Amygdala (tissue), 56 donors: ENCODE data around the gene BMP6.

ENCODE experiments used
- DNase-seq, 56 donors: peaks; one replicate each; lab custom pipeline; 2025; lab: John Stamatoyannopoulos, UW

Gene BMP6

DNA sequence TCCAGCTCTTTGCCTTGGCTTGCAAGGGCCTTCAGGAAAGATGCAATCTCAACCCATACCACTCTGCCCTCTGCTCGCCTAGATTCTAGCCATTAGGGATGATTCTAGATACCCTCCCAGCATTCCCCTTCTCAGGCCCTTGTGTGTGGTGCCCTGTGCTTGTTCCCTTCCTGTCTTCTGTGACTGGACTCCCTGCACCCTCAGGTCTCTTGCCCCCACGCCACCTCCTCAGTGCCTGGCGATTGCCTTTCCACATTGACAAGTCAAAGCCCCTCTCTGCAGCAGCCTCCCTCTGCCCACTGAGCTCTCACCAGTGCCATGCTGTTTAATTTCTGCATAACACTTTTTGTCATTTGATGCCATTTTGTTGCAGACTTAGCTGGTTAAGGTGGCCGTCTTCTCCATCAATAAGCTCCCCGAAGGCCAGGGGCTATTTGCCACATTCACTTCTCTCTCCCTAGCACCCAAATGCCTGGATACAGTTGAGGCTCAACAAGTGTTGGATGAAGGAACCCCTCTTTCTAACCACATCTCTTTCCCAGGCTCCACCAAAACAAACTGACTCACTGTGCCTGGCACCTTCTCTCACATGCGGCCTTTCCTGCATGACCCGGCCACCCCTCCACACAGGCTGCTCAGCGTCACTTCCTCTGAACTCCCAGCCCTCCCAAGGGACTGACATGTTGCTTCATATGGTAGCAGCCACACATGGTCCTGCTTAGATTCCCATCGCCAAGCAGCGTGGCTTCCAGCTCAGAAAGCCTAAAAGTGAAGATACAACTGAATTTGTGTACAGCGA, 189.3 kb downstream of the BMP6 start:
- no peak for DNase-seq

DNA sequence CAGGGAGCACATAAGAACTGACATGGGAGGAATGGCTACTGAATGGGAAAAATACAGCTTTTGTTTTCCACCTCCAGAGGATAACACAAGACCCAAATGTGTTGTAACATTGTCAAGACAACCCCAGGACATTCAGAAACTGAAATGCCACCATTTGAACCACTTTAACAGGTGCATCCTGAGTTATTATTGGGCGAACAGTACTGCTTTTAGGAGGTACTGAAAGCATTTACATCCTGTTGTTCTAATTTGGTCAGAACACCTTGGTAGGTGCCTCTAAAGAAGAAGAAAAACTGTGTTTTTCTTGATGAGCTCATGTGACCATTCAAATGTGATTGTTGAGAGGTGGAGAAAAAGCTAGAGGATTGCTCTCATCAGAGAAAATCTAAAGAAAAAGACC, 191.1 kb downstream of the BMP6 start:
- DNase-seq = no peak

DNA sequence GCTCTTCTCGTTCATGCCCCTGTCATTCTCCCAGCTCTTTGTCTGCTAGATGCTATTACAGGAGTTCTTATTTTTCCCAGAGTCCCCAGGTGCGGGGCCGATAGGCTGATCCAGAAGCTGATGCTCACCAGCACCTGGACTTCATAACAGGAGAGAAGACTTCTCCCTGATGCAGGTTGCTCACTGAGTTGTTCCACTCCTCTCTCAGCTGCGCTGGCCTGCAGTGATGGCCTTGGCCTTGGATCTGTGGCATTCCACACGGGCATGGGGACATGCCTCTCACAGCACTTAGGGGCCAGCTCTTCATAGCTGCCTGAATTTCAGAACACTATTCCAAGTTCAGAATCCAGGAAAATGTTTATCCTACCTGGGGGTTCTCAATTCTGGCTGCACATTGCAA, 191.8 kb downstream of the BMP6 start:
- no peak for DNase-seq

GRCh38 chr6:7918403-7918802, 192.5 kb downstream of the BMP6 start:
- no peak for DNase-seq

DNA sequence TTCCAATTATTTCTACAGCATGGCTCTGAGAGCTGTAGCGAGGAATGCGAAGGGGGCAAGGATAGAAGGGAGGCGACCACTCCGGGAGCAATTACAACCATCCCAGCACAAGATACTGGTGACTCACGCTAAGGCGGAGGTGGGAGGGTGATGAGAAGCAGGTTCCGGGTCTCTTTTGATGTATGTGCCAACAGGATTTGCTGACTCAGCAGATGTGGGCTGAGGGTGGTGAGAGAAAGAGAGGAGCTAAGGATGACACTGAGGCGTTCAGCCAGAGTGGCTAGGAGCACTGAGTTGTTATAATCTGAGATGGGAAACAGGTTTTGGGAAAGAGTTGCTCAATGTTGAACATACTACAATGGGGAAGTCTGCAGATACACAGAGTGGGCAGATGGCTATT, 194.0 kb downstream of the BMP6 start:
- no peak for DNase-seq

DNA sequence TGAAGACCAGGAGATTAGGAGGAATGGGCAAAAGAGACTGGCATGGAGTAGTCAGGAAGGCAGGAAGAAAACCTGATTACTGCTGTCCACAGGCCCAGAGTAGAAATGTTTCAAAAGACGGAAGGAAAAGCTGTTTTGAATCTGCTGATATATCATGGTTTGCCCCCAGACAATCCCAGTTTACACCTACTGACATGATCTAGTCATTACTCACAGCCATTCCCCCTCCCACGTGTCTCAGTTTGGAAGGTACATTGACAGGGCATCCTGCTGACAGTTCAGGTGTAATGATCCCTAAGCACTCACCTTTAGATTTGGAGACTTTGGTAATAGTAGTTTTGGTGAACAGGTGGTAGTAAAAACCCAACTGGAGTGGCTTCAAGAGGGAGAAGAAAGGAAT, 194.5 kb downstream of the BMP6 start:
- DNase-seq = no peak

GRCh38 chr6:7921046-7921445, 195.1 kb downstream of the BMP6 start:
- no peak for DNase-seq

- no peak for DNase-seq
These were observed 195.8 kb downstream of the BMP6 start for GRCh38 chr6:7921632-7922092.

GRCh38 chr6:7922596-7922995, 196.7 kb downstream of the BMP6 start:
- no peak for DNase-seq

GRCh38 chr6:7924867-7925266, 199.0 kb downstream of the BMP6 start:
- no peak for DNase-seq
